Vagina (tissue), 2 donors: ENCODE results near the gene LRRC37A3.
"Not testable (repeated sequence)": the region's sequence is repeated elsewhere in the genome, so short reads cannot be mapped to it uniquely, and the experiment has no call there.

Source experiments
- POLR2AphosphoS5 ChIP-seq, 2 donors: sonication (generic); formaldehyde crosslinking; IDR thresholded peaks; one replicate each; pipeline ENCODE4 v1.9.0; 2017; ENCODE audit warnings: antibody characterized with exemption in 2 of 2, mild to moderate bottlenecking in 2 of 2, low read depth in 1 of 2; ENCODE audit not compliant: insufficient read depth in 1 of 2
- TF ChIP-seq, protein P1 (sequence below), 3 experiments: fragments of 450-650 bp in 2 of 3; fragments of 200-600 bp in 1 of 3; sonication (generic) in 1 of 3; IDR thresholded peaks; one replicate each; pipeline ENCODE4 v1.5.1; 2017 to 2019; ENCODE audit warnings: antibody characterized with exemption in 3 of 3, mild to moderate bottlenecking in 2 of 3, moderate library complexity in 2 of 3

GRCh38 chr17:64932850-64933249, 13.6 kb upstream of the LRRC37A3 start:
- TF ChIP-seq, protein P1, sequence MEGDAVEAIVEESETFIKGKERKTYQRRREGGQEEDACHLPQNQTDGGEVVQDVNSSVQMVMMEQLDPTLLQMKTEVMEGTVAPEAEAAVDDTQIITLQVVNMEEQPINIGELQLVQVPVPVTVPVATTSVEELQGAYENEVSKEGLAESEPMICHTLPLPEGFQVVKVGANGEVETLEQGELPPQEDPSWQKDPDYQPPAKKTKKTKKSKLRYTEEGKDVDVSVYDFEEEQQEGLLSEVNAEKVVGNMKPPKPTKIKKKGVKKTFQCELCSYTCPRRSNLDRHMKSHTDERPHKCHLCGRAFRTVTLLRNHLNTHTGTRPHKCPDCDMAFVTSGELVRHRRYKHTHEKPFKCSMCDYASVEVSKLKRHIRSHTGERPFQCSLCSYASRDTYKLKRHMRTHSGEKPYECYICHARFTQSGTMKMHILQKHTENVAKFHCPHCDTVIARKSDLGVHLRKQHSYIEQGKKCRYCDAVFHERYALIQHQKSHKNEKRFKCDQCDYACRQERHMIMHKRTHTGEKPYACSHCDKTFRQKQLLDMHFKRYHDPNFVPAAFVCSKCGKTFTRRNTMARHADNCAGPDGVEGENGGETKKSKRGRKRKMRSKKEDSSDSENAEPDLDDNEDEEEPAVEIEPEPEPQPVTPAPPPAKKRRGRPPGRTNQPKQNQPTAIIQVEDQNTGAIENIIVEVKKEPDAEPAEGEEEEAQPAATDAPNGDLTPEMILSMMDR (IDR thresholded peaks at IDR 0.05): not testable (repeated sequence)
- not testable (repeated sequence) for TF ChIP-seq POLR2AphosphoS5 (IDR thresholded peaks at IDR 0.05; ENCODE audit: insufficient read depth in 1 of 2, low read depth in 1 of 2)
